D721Med (cell line): ENCODE data around the gene RFESD.
"Not testable (repeated sequence)": the region's sequence is repeated elsewhere in the genome, so short reads cannot be mapped to it uniquely, and the experiment has no call there.

ENCODE experiments used
- DNase-seq: peaks from one replicate; pipeline ENCODE4 v3.0.0; 2011; ENCODE audit warnings: low spot score; ENCODE audit not compliant: insufficient read length
- FAIRE-seq: peaks from 2 replicates; lab custom pipeline; 2011; peaks lifted over from hg19 to GRCh38; lab: Jason Lieb, UNC
- CTCF ChIP-seq: IDR thresholded peaks from 2 replicates; pipeline ENCODE4 v1.5.1; 2012; ENCODE audit warnings: mild to moderate bottlenecking, control low read depth; ENCODE audit not compliant: insufficient read depth; ENCODE audit errors: missing control alignments

The RFESD gene

GRCh38 chr5:95628933-95629332, 17.6 kb upstream of the RFESD start:
- no peak for TF ChIP-seq CTCF
- DNase-seq (no peak), FAIRE-seq (no peak)

GRCh38 chr5:95630394-95630917, 16.1 kb upstream of the RFESD start:
- no peak for TF ChIP-seq CTCF
- DNase-seq, result no peak
- FAIRE-seq, result no peak

GRCh38 chr5:95631255-95631958, 15.2 kb upstream of the RFESD start:
- DNase-seq (no peak), FAIRE-seq (no peak)

GRCh38 chr5:95631991-95632675, 14.4 kb upstream of the RFESD start:
- no peak for DNase-seq
- FAIRE-seq, result no peak
- no peak for TF ChIP-seq CTCF

More at GRCh38 chr5:95631255-95631958, 15.2 kb upstream of the RFESD start:
- no peak for TF ChIP-seq CTCF

GRCh38 chr5:95632942-95633341, 13.6 kb upstream of the RFESD start:
- not testable (repeated sequence) for DNase-seq, FAIRE-seq

GRCh38 chr5:95633671-95634070, 12.9 kb upstream of the RFESD start:
- TF ChIP-seq CTCF, result no peak
- DNase-seq (no peak), FAIRE-seq (no peak)

GRCh38 chr5:95634081-95634480, 12.5 kb upstream of the RFESD start:
- TF ChIP-seq CTCF, result no peak
- DNase-seq, result no peak
- FAIRE-seq, result no peak
